Measurements from ENCODE around the gene CHSY1.

CHSY1 gene

GRCh38 chr15:101132390-101133180 is 119.3 kb downstream of the CHSY1 start:
- TF ChIP-seq FOXM1 (IDR thresholded peaks at IDR 0.05; ENCODE audit: borderline replicate concordance, low read depth) (no peak), EP300 (IDR thresholded peaks at IDR 0.05; ENCODE audit: borderline replicate concordance) (no peak), CREB1 (IDR thresholded peaks at IDR 0.05; ENCODE audit: low read depth) (no peak), TEAD4 (IDR thresholded peaks at IDR 0.05) (no peak), RAD21 (IDR thresholded peaks at IDR 0.05; ENCODE audit: low read depth) (no peak), NFIC (IDR thresholded peaks at IDR 0.05) (no peak), MAX (IDR thresholded peaks at IDR 0.05) (no peak), CEBPB (IDR thresholded peaks at IDR 0.05) (no peak), YY1 (IDR thresholded peaks at IDR 0.05; ENCODE audit: low read depth) (no peak), USF1 (IDR thresholded peaks at IDR 0.05) (no peak), TAF1 (IDR thresholded peaks at IDR 0.05; ENCODE audit: low read depth) (no peak), ZBTB7A (IDR thresholded peaks at IDR 0.05; ENCODE audit: low read depth) (no peak), EGR1 (IDR thresholded peaks at IDR 0.05) (no peak)

- no peak for TF ChIP-seq TEAD4 (IDR thresholded peaks at IDR 0.05)
- no peak for TF ChIP-seq YY1 (IDR thresholded peaks at IDR 0.05; ENCODE audit: low read depth)
- no peak for TF ChIP-seq NFIC (IDR thresholded peaks at IDR 0.05)
- no peak for TF ChIP-seq FOXM1 (IDR thresholded peaks at IDR 0.05; ENCODE audit: borderline replicate concordance, low read depth)
- no peak for TF ChIP-seq CEBPB (IDR thresholded peaks at IDR 0.05)
- no peak for TF ChIP-seq CREB1 (IDR thresholded peaks at IDR 0.05; ENCODE audit: low read depth)
- TF ChIP-seq EGR1 (IDR thresholded peaks at IDR 0.05): no peak
- no peak for TF ChIP-seq TCF12 (IDR thresholded peaks at IDR 0.05; ENCODE audit: low read depth)
- TF ChIP-seq ZBTB7A (IDR thresholded peaks at IDR 0.05; ENCODE audit: low read depth): no peak
- TF ChIP-seq MAX (IDR thresholded peaks at IDR 0.05): no peak
- no peak for TF ChIP-seq EP300 (IDR thresholded peaks at IDR 0.05; ENCODE audit: borderline replicate concordance)
- no peak for TF ChIP-seq TAF1 (IDR thresholded peaks at IDR 0.05; ENCODE audit: low read depth)
These were observed 120.1 kb downstream of the CHSY1 start for GRCh38 chr15:101131489-101132389.

GRCh38 chr15:101129851-101130380 is 121.9 kb downstream of the CHSY1 start:
- TF ChIP-seq EP300 (IDR thresholded peaks at IDR 0.05; ENCODE audit: borderline replicate concordance) (no peak), CREB1 (IDR thresholded peaks at IDR 0.05; ENCODE audit: low read depth) (no peak), YY1 (IDR thresholded peaks at IDR 0.05; ENCODE audit: low read depth) (no peak), TEAD4 (IDR thresholded peaks at IDR 0.05) (no peak), TCF12 (IDR thresholded peaks at IDR 0.05; ENCODE audit: low read depth) (no peak), ZBTB7A (IDR thresholded peaks at IDR 0.05; ENCODE audit: low read depth) (no peak), REST (IDR thresholded peaks at IDR 0.05; ENCODE audit: low read depth) (no peak), FOXM1 (IDR thresholded peaks at IDR 0.05; ENCODE audit: borderline replicate concordance, low read depth) (no peak), TAF1 (IDR thresholded peaks at IDR 0.05; ENCODE audit: low read depth) (no peak), RAD21 (IDR thresholded peaks at IDR 0.05; ENCODE audit: low read depth) (no peak), MAX (IDR thresholded peaks at IDR 0.05) (no peak), USF1 (IDR thresholded peaks at IDR 0.05) (no peak), CEBPB (IDR thresholded peaks at IDR 0.05) (no peak), EGR1 (IDR thresholded peaks at IDR 0.05) (no peak)

- TF ChIP-seq CREB1 (IDR thresholded peaks at IDR 0.05; ENCODE audit: low read depth): no peak
- peak; percentile 79 for TF ChIP-seq TEAD4 (IDR thresholded peaks at IDR 0.05)
- TF ChIP-seq RAD21 (IDR thresholded peaks at IDR 0.05; ENCODE audit: low read depth): no peak
- no peak for TF ChIP-seq MAX (IDR thresholded peaks at IDR 0.05)
- no peak for TF ChIP-seq YY1 (IDR thresholded peaks at IDR 0.05; ENCODE audit: low read depth)
- TF ChIP-seq NFIC (IDR thresholded peaks at IDR 0.05): no peak
These were observed 123.4 kb downstream of the CHSY1 start for GRCh38 chr15:101128221-101129015.

- TF ChIP-seq RAD21 (IDR thresholded peaks at IDR 0.05; ENCODE audit: low read depth) (no peak), USF1 (IDR thresholded peaks at IDR 0.05) (peak; percentile 21; the same call in 1 of the 2 replicates), EGR1 (IDR thresholded peaks at IDR 0.05) (no peak), YY1 (IDR thresholded peaks at IDR 0.05; ENCODE audit: low read depth) (0 out of 2 replicates have a peak, but pooled peaks have one; percentile 6), TCF12 (IDR thresholded peaks at IDR 0.05; ENCODE audit: low read depth) (peak; percentile 83), NFIC (IDR thresholded peaks at IDR 0.05) (peak; percentile 92), MAX (IDR thresholded peaks at IDR 0.05) (peak; percentile 33), CREB1 (IDR thresholded peaks at IDR 0.05; ENCODE audit: low read depth) (no peak), ZBTB7A (IDR thresholded peaks at IDR 0.05; ENCODE audit: low read depth) (peak; percentile 28; the same call in 1 of the 2 replicates), TAF1 (IDR thresholded peaks at IDR 0.05; ENCODE audit: low read depth) (no peak), FOXM1 (IDR thresholded peaks at IDR 0.05; ENCODE audit: borderline replicate concordance, low read depth) (no peak), REST (IDR thresholded peaks at IDR 0.05; ENCODE audit: low read depth) (no peak), TEAD4 (IDR thresholded peaks at IDR 0.05) (peak; percentile 66), EP300 (IDR thresholded peaks at IDR 0.05; ENCODE audit: borderline replicate concordance) (peak; percentile 85)
These were observed 124.3 kb downstream of the CHSY1 start for GRCh38 chr15:101127506-101128076.

Data from Ishikawa (cell line).